ENCODE results near the gene LYPD5.
A peak's percentile ranks its signal among the peaks of the same experiment; 100 is the strongest.
"Not testable (repeated sequence)": the region's sequence is repeated elsewhere in the genome, so short reads cannot be mapped to it uniquely, and the experiment has no call there.

Gene LYPD5

DNA sequence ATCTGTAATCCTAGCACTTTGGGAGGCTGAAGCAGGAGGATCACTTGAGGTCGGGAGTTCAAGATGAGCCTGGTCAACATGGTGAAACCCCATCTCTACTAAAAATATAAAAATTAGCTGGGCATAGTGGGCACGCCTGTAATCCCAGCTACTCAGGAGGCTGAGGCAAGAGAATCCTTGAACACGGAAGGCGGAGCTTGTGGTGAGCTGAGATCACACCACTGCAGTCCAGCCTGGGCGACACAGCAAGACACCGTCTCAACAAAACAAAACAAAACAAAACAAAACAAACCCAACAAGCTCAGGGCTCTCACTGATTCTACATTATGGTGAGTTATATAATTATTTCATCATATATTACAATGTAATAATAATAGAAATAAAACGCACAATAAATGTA, 4.2 kb upstream of the LYPD5 start:
- DNase-seq (ENCODE audit: low spot score): not testable (repeated sequence)

DNA sequence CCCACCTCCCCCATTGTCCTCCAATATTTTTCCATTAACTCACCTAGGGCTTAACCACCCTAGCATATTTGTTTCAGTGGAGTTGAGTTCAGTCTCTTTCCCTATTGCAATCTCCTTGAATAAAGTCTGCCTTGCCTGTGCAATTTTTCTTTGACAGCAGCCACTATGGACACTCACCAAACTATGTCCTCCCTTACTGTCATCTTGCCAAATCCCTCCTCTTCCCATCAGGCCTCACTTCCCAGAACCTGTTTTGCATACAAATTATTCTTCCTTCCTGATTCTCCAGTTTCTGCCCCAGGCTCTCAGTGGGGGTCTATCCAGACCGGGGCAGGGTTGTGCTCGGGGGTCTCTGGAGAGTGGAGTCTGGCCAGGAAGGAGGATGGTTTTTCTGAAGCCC, 2.2 kb upstream of the LYPD5 start:
- no peak for DNase-seq (ENCODE audit: low spot score)

DNA sequence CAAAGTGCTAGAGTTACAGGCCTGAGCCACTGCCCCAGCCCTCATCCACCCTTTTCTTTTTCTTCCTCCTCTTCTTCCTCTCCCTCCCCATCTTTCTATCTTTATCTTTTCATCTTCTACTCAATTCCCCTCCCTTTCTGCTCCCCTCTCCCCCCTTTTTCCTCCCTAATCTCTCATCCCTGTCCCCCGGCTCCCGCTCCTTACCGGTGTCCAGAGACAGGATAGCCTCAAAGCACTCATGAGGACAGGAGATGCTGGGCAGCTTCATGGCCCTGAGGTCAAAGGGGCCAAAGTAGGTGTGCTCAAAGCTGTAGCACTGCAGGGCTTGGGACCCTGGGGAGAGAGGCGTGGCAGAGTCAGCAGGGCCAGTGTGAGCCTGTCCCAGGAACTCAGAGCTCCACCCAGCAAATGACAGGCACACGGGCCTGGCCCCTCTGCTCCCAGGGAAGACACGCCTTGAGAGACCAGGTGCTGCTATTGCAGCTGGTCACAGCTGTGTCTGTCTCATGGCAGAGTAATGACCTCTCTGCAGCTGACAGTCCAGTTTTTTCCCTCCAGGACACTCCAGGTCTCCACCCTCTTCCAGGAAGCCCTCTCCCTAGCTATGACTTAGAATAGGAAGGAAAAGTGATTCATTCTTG, 2.6 kb downstream of the LYPD5 start:
- DNase-seq (ENCODE audit: low spot score): no peak

DNA sequence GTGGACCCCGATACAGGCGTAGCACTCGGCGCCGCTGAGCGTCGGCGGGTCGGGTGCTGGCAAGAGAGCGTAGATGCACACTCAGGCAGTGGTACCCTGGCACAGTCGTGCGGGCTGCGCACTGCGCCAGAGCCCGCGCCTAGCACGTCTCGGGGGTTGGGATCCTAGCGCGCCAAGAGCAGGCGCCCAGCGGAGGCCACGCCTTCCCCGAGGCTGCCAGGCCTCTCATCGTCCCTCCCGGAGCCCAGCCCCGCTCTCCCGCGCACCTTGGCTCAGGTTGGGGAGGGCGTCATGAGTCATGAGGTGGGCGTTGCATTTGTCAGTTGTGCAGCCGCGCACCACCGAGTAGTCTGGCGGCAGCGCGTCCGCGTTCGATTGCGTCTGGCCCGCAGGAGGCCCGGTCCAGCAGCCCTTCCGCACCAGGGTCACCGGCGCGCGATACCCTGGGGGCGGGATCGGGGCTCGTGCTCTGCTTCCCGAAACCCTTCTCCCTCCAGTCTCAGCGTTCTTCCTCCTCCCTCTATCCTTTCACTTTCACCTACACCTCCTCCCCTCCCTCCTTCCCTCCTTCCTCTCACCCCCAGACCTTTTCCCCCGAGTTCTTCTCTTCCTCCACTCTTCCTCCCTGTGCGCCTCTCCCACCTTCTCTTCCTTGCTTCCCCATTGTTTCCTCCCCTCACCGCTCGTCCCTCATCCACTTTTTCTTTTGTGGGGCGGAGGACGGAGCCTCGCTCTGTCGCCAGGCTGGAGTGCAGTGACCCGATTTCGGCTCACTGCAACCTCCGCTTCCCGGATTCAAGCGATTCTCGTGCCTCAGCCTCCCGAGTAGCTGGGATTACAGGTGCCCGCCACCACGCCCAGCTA, 3.5 kb downstream of the LYPD5 start:
- DNase-seq (ENCODE audit: low spot score): peak; percentile 70

DNA sequence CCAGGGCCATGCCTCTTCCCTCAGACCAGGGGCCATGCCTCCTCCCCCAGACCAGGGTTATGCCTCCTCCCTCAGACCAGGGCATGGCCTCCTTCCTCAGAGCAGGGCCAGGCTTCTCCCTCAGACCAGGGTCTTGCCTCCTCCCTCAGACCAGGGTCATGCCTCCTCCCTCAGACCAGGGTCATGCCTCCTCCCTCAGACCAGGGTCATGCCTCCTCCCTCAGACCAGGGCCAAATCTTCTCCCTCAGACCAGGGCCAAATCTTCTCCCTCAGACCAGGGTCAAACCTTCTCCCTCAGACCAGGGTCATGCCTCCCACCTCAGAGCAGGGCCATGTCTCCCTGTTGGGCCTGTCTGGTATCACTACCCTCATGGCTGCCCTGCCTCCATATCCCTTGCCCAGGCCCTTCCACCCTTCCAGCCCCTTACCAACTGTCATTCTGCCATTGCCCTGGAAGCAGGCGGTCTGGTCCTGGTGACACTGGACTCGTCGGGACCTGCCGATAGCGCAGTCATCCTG, 4.2 kb downstream of the LYPD5 start:
- DNase-seq (ENCODE audit: low spot score): no peak

DNA sequence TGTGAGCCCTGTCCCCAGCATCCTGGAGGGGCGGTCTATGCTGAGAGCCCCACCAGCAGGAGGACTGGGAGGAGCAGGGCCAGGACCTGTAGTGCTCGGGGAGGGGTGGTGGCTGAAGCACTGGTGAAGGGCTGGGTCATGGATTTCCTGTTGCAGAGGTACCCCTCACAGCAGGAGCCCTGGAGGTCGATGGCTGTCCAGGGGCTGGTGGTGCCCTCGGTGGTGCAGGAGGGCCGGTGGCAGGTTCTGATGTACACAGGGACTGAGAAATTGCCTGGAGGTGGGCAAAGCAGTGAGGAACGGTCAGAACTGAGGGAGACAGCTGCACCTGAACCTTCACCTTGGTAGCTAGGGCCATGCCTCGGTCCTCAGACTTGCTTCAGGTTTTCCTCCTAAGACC, 4.7 kb downstream of the LYPD5 start:
- no peak for DNase-seq (ENCODE audit: low spot score)

DNA sequence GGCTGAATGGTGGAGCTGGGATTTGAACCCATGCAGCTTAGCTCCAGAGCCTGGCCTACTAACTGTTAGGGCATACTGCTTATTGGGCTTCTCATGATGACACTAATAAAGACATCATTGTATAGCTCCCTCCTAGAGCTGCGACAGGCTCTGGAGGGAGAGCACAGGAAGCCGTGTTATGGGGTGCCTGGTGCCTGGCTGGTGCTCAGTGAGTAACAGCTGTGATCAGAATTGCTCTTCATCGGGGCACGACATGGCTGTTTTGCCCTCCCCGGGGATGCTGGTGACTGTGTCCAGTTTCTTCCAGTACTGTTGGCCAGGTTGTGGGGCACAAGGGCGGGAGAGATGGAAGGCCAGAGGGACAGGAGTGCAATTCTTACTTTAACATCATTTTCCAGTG, 5.1 kb downstream of the LYPD5 start:
- no peak for DNase-seq (ENCODE audit: low spot score)

DNA sequence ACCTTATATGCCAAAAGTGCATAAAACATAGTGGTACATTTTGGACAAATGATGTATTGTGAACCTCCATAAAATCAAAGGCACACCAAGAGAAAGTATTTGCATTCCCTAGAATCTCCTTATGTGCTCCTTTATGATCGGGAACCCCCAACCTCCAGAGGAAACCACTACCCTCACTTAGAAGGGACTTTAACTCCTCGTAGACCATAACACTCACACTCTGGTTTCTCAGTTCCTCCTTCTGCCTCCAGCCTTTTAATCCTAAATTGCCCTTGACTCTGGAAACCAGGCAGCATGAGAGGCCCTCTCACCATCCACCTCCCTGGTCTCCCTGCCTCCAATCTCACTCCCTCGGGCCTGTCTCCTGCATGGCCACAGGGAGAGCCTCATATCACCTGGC, 11.7 kb downstream of the LYPD5 start:
- no peak for DNase-seq (ENCODE audit: low spot score)

DNA sequence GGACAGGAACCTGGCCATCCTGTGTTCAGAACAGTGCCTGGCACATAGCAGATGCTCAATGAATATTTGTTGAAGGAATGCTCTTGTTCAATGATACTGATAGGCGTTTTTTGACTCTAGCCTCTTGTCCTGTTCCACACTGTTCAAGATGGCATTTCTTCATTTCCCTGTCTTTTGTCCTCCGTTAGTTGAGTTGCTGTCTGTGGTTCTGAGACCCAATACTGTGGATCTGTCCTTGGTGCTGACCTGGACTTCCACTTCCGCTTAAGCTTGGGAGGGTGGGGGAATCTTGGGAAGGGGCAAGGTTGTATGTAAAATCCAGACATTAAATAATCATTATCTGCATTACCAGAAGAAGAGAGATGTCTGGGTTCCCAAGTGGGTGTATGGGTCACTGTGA, 13.2 kb downstream of the LYPD5 start:
- DNase-seq (ENCODE audit: low spot score): no peak

DNA sequence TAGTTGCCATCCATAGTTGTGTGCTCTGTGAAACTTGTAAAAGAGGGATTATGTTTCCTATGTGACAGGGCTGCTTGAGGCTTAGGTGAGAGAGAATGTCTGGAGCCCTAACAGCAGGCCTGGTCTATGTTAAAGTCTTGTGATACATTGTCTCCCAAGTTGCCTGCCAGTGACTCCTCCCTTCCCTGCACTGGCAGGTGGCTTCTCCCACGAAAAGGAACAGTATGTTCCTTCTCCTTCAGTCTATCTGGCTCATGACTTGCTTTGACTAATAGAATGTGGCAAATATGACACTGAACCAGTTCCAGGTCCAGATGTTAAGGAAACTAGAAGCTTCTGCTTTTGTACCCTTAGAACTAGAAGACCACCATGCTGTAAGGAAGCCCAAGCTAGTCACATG, 15.6 kb downstream of the LYPD5 start:
- no peak for DNase-seq (ENCODE audit: low spot score)

DNA sequence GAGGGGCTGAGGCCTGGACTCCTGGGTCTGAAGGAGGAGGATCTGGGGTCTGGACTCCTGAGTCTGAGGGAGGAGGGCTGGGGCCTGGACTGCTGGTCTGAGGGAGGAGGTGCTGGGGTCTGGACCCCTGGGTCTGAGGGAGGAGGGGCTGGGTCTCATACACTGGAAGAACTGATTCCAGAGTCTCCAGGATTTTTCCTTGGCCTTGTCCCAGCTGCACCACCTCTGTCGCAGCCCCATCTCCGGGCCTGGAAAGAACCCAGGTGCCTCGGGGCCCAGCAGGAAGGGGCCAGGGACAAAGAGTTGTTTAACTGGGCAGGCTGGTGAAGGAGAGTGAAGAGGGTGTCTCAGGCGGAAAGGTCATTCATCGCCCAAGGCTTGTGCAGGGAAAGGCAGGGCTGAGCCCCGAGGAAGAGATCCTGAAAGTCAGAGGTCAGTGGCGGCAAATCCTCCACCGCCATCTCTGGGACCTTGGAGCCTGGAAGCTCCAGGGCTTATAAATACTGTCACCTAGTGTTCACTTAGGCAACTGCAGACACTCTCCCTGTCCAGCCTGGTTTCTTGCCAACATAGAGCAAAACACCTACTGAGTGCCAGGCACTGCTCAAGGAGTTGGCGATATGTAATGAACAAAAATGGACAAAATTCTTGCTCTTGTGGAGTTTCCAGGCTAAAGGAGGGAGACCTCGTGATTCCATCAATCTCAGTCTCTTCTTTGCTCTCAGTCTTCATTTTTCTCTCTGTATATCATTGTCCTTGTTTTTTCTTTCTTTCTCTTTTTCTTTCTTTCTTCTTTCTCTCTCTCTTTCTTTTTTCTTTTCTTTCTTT, 17.1 kb downstream of the LYPD5 start:
- peak; percentile 40 for DNase-seq (ENCODE audit: low spot score)

DNA sequence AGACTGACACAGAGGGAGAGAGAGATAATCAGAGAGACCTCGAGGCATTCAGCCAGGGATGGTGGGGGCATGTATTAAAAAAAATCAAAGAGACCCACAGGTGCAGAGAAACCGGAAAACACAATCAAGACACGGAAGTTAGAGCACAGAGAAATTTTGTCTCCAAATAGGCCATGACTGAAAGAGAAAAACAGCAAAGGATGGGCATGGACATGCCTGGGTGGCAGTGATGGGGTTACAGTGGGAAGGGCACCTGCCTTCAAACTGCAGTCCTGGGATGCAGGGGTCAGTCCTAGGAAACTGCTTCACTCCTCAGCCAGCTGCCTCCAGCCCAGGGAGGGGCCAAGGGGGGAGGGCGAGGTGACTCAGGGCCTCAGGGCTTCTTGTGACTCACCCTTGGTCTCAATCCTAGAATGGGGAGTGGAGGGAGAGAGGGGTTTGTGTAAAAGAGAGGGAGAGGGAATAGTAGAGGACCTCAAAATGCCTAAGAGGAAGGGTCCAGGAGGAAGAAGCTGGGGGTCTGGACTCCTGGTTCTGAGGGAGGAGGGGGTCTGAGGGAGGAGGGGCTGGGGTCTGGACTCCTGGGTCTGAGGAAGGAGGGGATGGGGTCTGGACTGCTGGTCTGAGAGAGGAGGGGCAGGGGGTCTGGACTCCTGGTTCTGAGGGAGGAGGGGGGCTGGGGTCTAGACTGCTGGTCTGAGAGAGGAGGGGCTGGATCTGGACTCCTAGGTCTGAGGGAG, 17.8 kb downstream of the LYPD5 start:
- no peak for DNase-seq (ENCODE audit: low spot score)

DNA sequence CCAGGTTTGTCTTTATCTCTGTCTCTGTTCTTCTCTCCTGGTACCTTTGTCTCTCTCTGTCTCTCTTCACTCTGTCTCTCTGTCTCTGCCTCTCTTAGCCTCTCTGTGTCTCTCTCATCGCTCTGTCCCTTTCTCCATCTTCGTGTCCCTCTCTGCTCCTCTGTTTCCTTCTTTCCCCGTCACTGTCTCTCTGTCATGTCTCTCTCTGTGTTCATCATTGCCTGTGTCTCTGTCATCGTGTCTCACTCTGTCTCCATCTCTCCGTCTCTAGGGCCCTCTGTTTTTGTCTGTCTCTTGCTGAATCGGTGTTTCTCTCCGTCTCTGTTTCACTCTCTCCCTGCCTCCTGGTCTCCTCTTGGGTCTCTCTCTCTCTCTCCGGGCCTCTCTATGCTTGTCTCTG, 18.6 kb downstream of the LYPD5 start:
- no peak for DNase-seq (ENCODE audit: low spot score)

DNA sequence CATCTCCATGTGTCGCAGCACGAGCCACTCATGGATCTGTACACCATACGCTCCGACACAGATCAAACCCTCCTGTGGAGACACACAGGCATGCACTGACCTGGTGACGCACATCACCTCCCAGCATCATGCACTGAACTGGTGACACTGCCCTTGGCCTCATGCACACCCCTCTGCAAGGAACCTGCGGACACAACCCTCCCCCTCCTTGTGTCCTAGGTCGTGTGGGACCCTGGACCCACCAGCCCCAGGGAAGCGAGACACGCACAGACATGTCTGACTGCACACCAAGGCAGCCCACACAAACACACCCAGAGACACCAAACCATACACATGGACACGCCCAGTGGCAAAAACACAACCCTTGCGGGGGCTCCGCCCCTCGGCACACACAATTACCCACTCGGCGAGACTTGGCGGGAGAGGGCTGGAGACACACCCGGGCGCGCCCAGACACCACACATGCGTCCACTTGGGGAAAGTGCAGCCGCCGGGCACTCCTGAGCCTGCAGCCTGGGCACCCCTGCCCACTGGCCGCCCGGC, 19.5 kb downstream of the LYPD5 start:
- DNase-seq (ENCODE audit: low spot score): no peak

DNA sequence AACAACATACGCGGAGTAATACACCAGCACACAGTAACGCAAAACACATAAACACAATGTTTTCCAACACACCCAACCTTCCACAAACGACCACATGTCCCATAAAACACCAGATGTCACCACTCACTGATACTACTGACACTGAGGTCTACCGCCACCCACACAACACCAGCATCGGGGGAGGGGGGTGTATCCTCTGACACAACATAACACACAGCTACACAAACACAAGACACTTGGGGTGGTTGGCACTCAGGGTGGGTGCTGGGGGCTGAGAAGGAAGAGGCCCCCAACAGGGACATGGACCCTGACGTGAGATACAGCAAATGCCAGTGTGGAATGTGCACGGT, 20.0 kb downstream of the LYPD5 start:
- DNase-seq (ENCODE audit: low spot score): no peak

DNA sequence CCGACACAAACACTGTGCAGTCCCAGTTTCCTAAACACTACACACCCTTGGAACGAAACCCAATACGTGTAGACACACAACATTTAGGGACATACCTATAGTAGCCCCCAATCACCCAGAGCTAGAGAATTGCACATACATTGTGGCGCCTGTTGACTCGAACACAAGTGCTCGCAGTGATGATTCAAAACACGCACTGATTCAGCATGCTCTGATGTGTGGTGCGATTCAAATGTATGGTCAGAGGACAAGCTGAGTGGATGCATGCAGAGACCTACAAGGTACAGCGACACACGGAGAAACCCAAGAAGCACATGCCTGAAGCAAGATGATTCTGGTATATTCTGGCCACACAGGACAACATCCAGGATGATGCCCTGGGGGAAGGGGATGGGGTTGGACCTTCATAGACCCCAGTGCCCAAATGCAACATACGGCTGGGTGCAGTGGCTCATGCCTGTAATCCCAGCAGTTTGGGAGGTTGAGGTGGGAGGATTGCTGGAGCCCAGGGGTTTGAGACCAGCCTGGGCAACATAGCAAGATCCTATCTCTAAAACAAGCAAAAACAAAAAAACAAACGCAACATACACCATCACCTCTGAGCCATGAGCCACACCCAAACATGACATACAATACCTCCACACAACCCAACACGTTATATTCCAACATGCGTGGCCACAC, 20.5 kb downstream of the LYPD5 start:
- DNase-seq (ENCODE audit: low spot score): no peak

DNA sequence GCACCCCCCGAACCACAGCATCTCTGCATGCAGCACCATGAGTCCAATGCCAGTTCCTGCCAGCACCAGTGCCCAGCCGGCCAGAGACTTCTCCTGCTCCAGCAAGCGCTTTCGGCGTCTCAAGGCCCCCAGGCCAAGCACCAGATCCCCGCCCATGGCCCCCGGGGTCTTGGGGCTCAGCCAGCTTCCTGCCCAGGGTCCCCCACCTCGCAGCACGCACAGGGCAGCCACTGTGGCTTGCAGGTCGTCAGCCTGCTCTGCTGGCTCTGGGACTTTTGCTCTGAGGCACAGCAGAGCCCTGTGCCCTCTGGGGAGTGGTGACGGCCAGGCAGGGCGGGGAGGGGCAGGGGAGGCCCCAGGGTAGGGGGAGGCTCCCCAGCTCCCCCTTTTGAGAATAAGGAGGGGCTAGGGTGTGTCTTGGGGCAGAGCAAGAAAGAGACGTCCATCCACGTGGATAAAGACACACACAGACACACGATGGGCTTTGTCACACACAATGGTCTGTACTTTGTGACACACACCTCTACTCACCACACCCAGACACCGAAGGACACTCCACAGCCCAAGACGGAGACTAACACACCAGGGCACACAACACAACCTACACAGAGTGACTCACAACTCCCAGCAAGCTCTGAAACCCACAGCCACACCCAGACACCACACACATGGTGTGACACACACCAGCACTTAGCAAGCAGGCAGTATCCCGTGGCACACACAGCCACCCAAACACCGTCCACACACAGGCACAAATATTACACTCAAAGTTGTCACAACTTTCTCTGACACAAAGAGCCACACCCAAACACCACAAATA, 21.3 kb downstream of the LYPD5 start, which contains the start of gene KCNN4:
Gene KCNN4 (minus strand): TSS at position 268 of the 820 bp plus-strand sequence. CDS start 112 bp downstream, at position 156.
- no peak for DNase-seq (ENCODE audit: low spot score)

DNA sequence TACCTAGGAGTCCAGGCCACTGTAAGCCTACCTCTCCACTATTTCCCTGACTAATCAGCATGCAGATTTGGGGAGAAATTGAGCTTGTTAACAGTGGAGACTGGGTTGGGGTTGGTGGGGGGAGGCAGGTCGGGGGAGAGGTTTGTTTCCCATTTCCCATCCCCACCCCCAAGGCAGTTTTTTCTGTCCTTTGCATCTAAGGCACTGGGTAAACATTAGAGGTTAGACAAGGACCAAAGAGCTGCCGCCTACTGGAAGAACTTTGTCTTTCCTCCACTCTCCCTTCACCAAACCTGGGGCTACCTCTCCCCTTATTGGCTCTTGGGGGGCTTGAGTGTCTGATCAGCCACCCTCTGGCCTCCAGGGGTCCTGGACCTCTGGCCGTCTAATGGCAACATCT, 22.4 kb downstream of the LYPD5 start:
- DNase-seq (ENCODE audit: low spot score): no peak

DNA sequence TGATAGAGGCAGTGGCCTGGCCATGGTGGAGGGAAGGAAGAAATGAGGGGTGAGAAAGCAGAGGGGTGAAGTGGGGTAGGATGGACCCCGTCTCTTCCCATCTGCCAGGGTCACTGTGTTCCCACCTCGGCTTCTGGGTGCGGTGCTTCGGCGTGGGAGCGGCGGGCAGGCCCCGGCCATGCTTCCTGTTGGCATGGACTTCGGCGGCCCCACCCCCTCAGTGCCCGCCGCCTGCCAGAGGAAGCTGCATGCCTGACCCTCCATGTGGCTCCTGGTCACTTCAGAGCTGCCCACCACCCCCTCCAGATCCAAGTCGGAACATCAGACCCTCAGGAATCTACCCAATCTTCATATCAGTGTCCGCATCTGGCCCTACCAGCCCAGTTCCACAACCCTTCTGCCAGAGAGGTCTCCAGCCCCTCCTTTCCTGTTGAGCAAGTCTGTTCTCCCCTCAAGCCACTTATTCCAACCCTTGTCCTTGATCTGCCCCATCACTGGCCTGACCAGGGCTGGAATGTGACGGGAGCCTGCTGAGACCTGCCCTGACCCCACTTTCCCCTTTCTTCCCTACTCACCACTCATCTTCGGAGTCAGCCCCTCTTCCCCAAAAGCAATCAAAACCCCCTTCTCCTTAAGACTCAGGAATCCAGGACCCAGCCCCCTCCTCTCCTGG, 23.0 kb downstream of the LYPD5 start:
- no peak for DNase-seq (ENCODE audit: low spot score)

DNA sequence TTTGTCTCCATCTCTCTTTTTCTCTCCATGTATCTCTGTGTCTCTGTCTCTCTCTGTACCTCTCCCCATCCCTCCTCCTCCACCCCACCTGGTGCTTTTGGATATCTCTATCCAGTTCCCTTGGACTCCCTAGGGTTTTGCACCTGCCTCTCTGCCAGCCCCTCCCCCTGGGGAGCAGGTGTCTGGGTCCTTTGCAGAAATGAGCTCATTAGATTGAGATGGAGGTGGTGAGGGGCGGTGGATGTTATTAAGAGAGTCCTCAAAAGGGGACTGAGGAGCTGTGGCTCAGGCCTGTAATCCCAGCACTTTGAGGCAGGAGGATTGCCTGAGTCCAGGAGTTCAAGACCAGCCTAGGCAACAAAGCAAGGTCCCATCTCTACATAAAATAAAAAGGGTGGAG, 23.6 kb downstream of the LYPD5 start:
- no peak for DNase-seq (ENCODE audit: low spot score)
